ENCODE results near the gene POLR1C. TPM values are rescaled to one million over a fixed set of nuclear protein-coding genes. Genes with fewer than 3 reads are reported as not detected.
"Not testable (repeated sequence)": the region's sequence is repeated elsewhere in the genome, so short reads cannot be mapped to it uniquely, and the experiment has no call there.

POLR1C gene
- total RNA-seq, 2 experiments from 2014 or later: 106 to 111 TPM

- POLR2A ChIA-PET: no interaction called here
- CTCF ChIA-PET: interaction anchor here (0.8 to 1.8 kb wide), 2 partner anchors 15 to 133 kb away, joined by 3 to 7 read pairs; no protein-coding TSS in a partner anchor
Measured at GRCh38 chr6:43490523-43490939, 26.4 kb upstream of the POLR1C start.

- CTCF ChIA-PET: interaction anchor here (1.7 to 1.8 kb wide), 2 partner anchors 14 kb away, joined by 7 to 14 read pairs; no protein-coding TSS in a partner anchor
- POLR2A ChIA-PET: interaction anchor here (0.6 kb wide), 1 partner anchor 15 kb away, joined by 3 read pairs; no protein-coding TSS in a partner anchor
Measured at GRCh38 chr6:43491750-43492661, 24.9 kb upstream of the POLR1C start.

- ChIA-PET POLR2A (interaction anchor here (0.6 kb wide), 1 partner anchor 16 kb away, joined by 3 read pairs; no protein-coding TSS in a partner anchor), CTCF (interaction anchor here (1.7 kb wide), 1 partner anchor 14 kb away, joined by 14 read pairs; no protein-coding TSS in a partner anchor)
Measured at GRCh38 chr6:43492673-43493072, 24.2 kb upstream of the POLR1C start.

GRCh38 chr6:43493230-43493629 lies 23.7 kb upstream of the POLR1C start:
- POLR2A ChIA-PET: no interaction called here
- CTCF ChIA-PET: interaction anchor here (1.7 kb wide), 1 partner anchor 13 kb away, joined by 14 read pairs; no protein-coding TSS in a partner anchor

- ChIA-PET CTCF (interaction anchor here (1.7 to 5.1 kb wide), 2 partner anchors 12 to 13 kb away, joined by 14 to 27 read pairs; no protein-coding TSS in a partner anchor), POLR2A (no interaction called here)
Measured at GRCh38 chr6:43493833-43494232, 23.1 kb upstream of the POLR1C start.

DNA sequence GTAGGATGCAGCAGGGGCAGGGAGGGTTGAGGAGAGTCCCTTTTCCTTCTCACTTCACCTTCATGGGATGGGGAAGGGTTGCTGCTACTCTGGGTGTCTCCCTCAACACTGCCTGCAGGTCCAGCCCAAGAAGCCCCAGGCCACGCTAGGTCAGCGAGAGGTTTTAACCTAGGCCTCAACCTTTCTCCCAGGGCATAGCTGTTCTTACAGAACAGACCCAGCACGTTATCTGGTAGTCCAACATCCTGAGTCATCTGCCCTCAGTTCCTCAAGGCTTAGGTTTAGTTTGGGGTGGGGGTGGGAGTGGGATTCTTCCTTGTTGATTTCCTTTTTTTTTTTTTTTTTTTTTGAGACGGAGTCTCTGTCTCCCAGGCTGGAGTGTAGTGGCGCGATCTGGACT lies 22.6 kb upstream of the POLR1C start:
- POLR2A ChIA-PET: interaction anchor here (0.7 kb wide), 1 partner anchor 171 kb away, joined by 7 read pairs; no protein-coding TSS in a partner anchor

GRCh38 chr6:43494766-43495165 lies 22.1 kb upstream of the POLR1C start:
- ChIA-PET CTCF (interaction anchor here (1.4 to 5.1 kb wide), 2 partner anchors 11 to 15 kb away, joined by 4 to 27 read pairs; partner anchors contain the start of gene LRRC73), POLR2A (interaction anchor here (0.7 kb wide), 1 partner anchor 171 kb away, joined by 7 read pairs; no protein-coding TSS in a partner anchor)

More for the DNA sequence above, 22.6 kb upstream of the POLR1C start:
- CTCF ChIA-PET: interaction anchor here (1.4 to 5.1 kb wide), 2 partner anchors 12 to 16 kb away, joined by 4 to 27 read pairs; partner anchors contain the start of gene LRRC73

- ChIA-PET POLR2A (no interaction called here), CTCF (interaction anchor here (1.3 to 5.1 kb wide), 4 partner anchors 11 to 234 kb away, joined by 4 to 27 read pairs (median 5); partner anchors contain the start of gene LRRC73)
Measured at GRCh38 chr6:43495409-43495941, 21.4 kb upstream of the POLR1C start.

DNA sequence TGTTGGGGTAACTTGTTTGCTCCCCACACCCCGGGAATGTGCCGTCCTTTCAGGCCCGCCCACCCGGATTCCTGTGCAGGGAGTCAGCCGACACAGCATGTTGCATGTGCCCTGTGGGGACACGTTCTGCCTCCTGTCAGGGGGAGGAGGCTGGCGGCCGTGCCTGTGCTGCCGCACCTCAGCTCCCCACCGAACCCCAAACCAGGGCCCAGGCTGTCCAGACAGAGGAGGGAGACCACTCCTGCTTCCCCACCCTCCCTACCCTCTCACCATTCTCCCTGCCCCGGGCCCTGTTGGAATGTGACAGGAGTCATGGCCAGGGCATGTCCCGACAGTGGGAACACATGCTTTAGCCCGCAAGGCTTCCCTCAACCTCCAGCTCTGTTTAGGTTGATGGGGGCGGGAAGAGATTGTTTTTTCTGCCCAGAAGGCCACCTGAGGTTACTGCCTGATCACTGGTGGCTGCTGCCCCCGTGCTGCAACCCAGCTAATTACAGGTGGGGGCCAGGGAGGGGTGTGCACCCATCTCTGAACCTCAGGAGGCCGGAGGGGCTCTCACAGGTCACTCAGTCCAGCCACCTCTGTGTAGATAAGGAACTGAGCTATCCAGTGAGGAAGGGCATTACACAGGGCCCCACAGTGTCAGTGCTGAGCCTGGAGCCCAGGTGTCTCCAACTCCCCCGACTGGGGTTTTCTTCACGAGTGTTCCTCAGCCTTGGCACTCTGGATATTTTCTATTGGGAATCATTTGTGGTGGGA lies 20.3 kb upstream of the POLR1C start:
- CTCF ChIA-PET: interaction anchor here (1.3 to 5.1 kb wide), 3 partner anchors 9 to 235 kb away, joined by 4 to 27 read pairs (median 6); no protein-coding TSS in a partner anchor
- POLR2A ChIA-PET: no interaction called here

DNA sequence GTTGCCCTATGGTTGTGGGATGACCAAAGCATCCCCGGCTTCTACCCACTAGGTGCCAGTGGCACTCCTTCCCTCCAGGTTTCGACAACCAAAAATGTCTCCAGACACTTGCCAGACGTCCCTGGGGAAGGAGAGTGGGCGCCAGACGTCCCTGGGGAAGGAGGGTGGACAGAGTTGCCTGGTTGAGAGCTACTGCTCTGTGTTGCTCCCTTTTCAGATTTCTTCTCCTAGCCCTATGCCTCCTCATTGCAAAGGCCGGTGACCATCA lies 19.8 kb upstream of the POLR1C start:
- ChIA-PET POLR2A (no interaction called here), CTCF (interaction anchor here (1.4 to 5.1 kb wide), 2 partner anchors 9 to 41 kb away, joined by 6 to 27 read pairs; no protein-coding TSS in a partner anchor)

DNA sequence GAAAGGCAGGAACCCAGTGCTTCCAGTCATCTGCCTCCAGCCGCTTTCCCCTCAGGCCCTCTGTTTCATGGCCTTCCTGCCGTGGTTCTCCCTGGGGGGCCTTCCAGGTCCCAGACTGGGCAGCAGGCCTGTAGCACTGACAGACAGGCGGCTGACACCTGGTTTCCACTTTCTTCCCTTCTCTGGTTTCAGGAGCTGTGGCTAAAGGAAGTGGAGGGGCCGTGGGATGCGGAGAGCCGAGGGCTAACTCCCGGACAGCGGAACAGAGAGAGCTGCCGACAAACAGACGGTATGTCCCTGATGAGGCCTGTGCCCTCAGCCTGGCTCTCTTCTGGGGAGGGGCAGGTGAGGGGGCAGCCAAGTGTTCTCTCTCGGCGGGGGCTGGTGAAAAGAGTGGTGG lies 19.2 kb upstream of the POLR1C start:
- CTCF ChIA-PET: interaction anchor here (5.1 kb wide), 1 partner anchor 8 kb away, joined by 27 read pairs; no protein-coding TSS in a partner anchor
- POLR2A ChIA-PET: no interaction called here

- POLR2A ChIA-PET: not testable (repeated sequence)
- CTCF ChIA-PET: interaction anchor here (5.1 kb wide), 1 partner anchor 8 kb away, joined by 27 read pairs; no protein-coding TSS in a partner anchor
Measured at GRCh38 chr6:43498291-43498690, 18.6 kb upstream of the POLR1C start.

- ChIA-PET POLR2A (no interaction called here), CTCF (interaction anchor here (5.1 kb wide), 1 partner anchor 7 kb away, joined by 27 read pairs; no protein-coding TSS in a partner anchor)
Measured at GRCh38 chr6:43499028-43499815, 17.7 kb upstream of the POLR1C start.

GRCh38 chr6:43500921-43501320 lies 16.0 kb upstream of the POLR1C start:
- CTCF ChIA-PET: interaction anchor here (1.0 to 1.2 kb wide), 3 partner anchors 9 to 46 kb away, joined by 3 read pairs; partner anchors contain the start of gene LRRC73
- POLR2A ChIA-PET: no interaction called here

- POLR2A ChIA-PET: no interaction called here
- CTCF ChIA-PET: no interaction called here
Measured at GRCh38 chr6:43502666-43503065, 14.2 kb upstream of the POLR1C start.

DNA sequence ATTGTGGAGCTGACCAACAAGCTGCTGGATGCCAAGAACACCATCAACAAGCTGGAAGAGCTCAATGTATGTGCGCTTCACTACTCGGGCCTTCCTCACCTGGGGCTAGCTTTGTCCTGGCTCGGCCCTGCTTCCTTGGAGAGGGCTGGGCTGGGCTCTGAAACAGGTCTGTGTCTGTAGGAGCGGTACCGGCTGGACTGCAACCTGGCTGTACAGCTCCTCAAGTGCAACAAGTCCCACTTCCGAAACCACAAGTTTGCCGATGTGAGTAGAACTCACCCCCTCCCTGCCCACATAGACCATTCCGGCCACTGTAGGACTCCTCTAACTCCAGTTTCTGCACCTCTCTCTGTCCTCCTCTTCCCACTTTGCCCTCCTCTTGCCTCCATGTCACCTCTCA lies 13.4 kb upstream of the POLR1C start:
- CTCF ChIA-PET: no interaction called here
- POLR2A ChIA-PET: interaction anchor here (0.5 kb wide), 1 partner anchor 47 kb away, joined by 3 read pairs; no protein-coding TSS in a partner anchor

DNA sequence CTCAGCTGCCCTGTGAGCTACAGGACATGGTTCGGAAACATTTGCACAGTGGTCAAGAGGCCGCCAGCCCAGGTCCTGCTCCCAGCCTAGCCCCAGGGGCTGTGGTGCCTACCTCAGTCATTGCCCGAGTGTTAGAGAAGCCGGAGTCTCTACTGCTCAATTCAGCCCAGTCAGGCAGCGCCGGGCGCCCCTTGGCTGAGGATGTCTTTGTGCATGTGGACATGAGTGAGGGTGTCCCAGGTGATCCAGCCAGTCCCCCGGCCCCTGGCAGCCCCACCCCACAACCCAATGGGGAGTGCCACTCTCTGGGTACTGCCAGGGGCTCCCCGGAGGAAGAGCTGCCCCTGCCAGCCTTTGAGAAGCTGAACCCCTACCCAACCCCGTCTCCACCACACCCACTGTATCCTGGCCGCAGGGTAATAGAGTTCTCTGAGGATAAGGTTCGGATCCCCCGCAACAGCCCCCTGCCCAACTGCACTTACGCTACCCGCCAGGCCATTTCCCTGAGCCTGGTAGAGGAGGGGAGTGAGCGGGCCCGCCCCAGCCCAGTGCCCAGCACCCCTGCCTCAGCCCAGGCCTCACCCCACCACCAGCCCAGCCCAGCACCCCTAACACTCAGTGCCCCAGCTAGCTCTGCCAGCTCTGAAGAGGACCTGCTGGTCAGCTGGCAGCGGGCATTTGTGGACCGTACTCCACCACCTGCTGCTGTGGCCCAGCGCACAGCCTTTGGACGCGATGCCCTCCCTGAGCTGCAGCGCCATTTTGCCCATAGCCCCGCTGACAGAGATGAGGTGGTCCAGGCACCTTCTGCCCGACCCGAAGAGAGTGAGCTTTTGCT lies 11.9 kb upstream of the POLR1C start:
- POLR2A ChIA-PET: interaction anchor here (0.5 to 1.5 kb wide), 3 partner anchors 12 to 48 kb away, joined by 3 to 8 read pairs (median 3); partner anchors contain the start of genes POLR1C and TJAP1
- CTCF ChIA-PET: interaction anchor here (0.7 to 3.8 kb wide), 10 partner anchors 9 to 196 kb away, joined by 3 to 33 read pairs (median 10); partner anchors contain the start of genes CRIP3, DLK2, POLR1C and TJAP1
